ACHN (cell line): Measurements from ENCODE around the gene LRRC4C.

Experiments
- DNase-seq: peaks from one replicate; pipeline ENCODE4 v3.0.0-alpha.2; 2015
- in situ Hi-C: cut with HindIII; loops from 2 replicates; pipeline ENCODE4 v1.10.0; 2017; ENCODE audit warnings: low sequenced_read_pairs, low pct_ligation_motif_present, low pct_unique_long_range_greater_than_20kb

The LRRC4C gene

DNA sequence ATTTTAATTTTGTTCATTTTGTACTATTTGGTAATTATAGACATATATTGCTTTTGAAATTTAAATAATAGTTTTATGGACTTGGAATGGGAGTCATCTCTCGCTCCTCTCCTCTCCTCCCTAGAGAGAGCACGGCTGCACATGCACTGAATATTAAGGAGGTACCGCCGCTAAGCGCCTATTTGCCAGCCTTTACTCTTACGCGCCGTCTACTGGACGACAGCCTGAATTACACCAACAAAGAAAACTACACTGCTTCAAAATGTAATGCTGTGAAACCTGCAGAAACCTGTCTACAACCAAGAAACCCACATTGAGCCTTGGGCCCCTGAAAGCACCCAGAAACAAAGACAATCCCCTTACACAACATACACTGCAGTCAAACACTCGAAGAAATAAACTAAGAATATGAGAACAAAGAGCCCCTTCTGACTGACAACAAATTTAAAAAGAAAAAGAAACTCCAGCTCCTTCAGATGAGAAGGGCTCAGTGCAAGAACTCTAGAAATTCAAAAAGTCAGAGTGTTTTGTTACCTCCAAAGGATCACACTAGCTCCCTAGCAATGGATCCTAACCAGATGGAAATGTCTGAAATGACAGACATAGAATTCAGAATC is 737.2 kb downstream of the LRRC4C start:
- in situ Hi-C loops = no loop called here

GRCh38 chr11:40716344-40717130 is 742.9 kb downstream of the LRRC4C start:
- DNase-seq = no peak
- in situ Hi-C loops = no loop called here

More for the DNA sequence above, 737.2 kb downstream of the LRRC4C start:
- DNase-seq = peak; percentile 4

DNA sequence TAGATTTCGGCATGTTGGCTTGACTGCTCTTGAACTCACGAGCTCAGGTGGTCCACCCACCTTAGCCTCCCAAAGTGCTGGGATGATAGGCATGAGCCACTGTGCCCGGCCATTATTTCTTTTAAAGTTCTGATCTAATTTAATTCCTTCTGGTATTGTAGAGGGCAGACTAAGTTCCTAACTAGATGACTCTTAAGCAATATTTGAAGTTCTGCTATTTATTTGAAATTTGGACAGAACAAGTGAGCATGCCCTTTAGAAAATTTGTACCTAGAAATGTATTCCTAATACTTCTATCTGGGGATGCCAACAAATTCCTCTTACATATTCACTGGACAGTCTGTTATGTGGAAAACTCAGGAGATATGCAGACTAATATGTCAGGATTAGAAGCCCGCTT is 746.4 kb downstream of the LRRC4C start:
- no peak for DNase-seq
- in situ Hi-C loops = no loop called here

- in situ Hi-C loops = no loop called here
- DNase-seq = no peak
These were observed 758.4 kb downstream of the LRRC4C start for GRCh38 chr11:40701027-40701426.

DNA sequence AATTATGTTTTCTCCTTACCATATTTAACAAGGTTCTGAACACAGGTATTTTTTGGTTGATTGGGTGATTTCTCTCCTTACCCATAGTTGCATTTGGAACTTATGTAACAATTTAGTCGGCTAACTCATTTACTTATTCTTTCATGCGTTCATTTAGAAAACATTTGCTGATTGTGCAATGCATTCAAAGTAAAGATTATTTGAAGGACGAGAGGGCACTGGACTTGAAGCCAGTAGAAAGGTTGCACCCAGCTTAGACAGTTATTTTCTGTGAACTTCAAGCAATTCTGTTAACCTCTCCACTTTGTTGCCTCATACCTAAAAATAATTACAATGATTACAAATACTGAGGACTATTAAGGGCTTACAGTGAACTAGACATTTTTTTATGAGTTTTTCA is 769.6 kb downstream of the LRRC4C start:
- in situ Hi-C loops = no loop called here
- no peak for DNase-seq

DNA sequence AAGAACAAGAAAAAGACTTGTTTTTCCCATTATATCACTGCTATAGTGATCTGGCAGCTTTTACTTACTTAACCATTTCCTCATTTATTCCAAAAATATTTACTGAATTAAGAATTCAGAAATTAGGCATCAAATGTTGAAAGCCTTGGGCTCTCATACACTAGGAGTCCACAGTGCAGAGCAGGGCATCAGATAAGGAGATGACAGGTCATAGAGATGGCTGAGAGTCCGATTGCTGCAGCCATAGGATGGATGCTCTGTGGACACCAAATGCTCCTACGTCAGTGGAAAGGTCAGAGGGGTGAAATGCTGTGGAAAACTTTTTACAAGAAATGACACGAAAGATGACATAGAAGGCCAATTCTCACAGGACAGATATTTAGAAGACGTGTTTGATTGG is 771.1 kb downstream of the LRRC4C start:
- in situ Hi-C loops = no loop called here
- DNase-seq = no peak

DNA sequence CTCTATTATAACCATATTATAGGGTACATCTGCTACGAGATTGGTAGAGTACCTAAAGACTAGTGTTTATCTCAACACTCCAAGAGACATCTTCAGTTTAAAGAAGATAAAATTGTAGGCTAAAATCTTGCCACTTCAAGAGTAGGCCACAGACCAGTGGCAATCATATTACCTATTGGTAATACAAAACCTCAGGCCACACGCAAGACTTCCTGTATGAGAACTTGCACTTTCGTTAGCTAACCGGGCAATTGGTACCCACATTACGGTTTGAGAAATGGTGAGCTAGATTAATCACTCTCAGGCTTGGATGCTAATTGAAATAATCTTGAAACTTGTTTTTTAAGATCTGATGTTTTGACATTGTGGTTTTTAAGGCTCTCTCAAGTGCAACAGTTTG is 772.7 kb downstream of the LRRC4C start:
- DNase-seq = no peak
- in situ Hi-C loops = no loop called here

DNA sequence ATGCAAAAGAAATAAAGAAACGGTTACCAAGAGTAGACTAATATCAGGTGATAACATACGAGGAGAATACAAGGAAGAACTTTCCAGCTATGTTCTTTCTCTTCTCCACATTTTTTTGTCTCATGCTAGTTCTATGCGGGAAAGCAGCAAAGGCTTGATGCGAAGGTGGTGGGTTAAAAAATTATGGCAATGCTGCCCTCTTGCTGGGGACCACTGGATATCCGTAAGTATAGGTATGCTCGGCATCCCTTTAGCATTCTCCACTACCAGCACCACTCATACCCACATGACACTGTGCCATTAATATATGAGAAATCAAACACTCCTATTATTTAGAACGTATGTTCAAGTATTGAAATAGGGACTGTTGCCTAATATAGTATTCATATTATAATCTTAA is 776.4 kb downstream of the LRRC4C start:
- in situ Hi-C loops = no loop called here
- DNase-seq = no peak

GRCh38 chr11:40679276-40679675 is 780.2 kb downstream of the LRRC4C start:
- in situ Hi-C loops = no loop called here
- DNase-seq = no peak

DNA sequence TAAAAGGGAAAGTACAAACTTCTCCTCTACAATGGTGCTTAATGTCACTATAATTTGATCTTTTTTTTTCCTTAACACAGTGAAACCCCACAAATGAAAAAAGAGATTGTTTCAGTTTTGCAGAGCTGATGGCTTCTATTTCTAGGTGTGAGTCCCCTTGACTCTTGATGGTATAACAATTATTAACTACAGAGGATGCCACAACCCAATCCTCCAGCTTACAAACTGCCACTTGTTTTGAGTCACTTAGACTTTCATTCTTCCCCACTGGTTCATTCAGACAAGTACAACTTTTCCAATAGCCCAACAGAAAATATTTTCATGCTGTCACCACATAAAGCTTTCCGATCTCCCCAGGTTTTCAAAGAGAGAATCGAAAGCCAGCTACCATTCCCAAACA is 812.2 kb downstream of the LRRC4C start:
- in situ Hi-C loops = no loop called here
- DNase-seq = peak; percentile 10

- in situ Hi-C loops = no loop called here
- no peak for DNase-seq
These were observed 817.2 kb downstream of the LRRC4C start for GRCh38 chr11:40642284-40642683.

- in situ Hi-C loops = no loop called here
These were observed 839.8 kb downstream of the LRRC4C start for GRCh38 chr11:40619654-40620053.

DNA sequence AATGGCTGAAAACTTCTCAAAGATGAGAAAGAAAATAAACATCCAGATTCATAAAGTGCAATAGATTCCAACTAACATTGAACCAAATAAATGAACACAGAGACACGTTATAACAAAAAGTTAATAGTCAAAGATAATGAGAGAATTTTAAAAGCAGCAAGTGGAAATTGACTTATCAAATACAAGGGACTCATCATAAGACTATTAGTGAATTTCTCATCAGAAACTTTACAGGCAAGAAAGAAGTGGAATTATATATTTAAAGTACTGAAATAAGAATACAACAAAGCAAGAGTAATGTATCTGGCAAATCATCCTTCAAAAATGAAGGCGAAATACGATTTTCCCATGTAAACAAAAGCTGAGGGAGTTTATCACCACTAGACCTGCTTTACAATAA is 852.7 kb downstream of the LRRC4C start:
- DNase-seq = no peak
- in situ Hi-C loops = no loop called here

More at GRCh38 chr11:40619654-40620053, 839.8 kb downstream of the LRRC4C start:
- no peak for DNase-seq

DNA sequence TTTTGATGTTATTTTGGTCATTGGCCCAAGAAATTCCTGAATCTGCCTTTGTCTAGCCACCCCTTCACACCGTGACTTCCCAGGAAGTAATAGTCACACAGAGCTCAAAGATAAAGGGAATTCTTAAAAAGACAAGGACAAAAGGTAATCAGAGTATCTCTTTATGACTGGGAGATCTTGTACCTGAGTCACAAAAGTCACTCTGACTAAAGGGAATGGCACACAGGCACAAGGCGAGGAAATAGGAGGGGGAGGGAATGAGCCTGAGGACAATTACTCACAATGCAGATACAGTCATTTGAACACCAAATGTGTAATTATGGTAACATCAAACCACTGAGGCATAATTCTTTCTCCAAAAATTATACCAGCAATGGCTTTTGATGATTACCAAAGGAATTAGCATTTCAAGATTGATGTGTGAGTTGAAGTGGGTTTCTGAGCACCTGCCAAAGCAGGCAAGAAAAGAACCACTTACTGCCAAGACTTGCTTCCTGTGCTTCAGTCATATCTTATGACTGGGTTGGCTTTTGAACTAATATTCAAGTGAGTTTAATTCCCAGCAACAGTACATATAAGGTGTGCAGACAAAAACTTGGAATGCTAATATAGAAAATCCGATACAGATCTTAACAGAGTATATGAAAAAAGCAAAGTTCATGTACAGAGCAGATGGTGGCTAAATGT is 856.4 kb downstream of the LRRC4C start:
- in situ Hi-C loops = no loop called here
- no peak for DNase-seq

GRCh38 chr11:40597546-40598113 is 861.8 kb downstream of the LRRC4C start:
- DNase-seq = no peak
- in situ Hi-C loops = no loop called here

DNA sequence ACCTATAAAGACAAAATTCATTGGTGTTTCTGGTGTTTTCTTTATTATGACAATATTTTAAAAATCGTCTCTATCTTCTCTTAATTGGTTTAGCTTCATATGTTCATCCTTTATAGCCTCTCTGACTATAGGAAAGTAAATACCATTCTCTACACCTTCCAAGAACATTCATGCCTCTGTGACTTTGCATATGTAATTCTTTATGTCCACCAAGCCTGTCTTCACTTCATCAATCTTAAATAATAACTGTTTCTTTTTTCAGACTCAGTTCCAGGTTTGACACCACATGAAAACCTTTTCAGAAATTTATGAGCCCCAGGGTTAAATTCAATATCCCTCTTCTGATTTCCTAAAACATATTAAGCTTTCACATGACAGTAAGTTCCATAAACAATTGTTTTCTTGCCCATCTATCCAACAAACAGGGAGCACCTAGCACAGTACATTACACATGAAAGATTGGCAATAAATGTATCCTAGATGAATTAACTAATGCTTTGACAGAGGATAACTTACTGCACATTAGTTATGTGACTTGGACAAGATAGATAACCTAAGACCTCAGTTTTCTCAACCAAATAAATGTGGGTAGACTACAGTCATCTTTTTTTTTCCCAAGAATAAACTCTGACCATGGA is 886.1 kb downstream of the LRRC4C start:
- no peak for DNase-seq
- in situ Hi-C loops = no loop called here

- in situ Hi-C loops = no loop called here
- no peak for DNase-seq
These were observed 889.4 kb downstream of the LRRC4C start for GRCh38 chr11:40569947-40570531.

DNA sequence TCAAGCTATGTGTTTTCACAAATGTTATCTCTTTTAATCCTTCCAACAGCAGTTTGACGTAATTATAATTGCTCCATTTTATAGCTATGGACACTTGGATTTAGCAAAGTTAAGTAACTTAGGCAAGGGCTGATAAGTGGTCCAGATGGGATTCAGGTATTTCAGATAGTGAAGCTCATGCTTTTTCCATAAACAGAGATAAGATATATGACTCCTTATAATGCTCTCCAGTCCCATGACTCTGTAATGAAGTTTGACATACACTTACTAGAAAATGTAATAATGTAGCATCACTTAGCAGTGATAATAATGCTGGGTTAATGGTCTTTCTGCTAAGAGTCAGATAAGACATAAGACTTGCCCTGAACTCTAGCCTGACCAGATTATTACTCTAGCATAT is 892.1 kb downstream of the LRRC4C start:
- in situ Hi-C loops = no loop called here

GRCh38 chr11:40544162-40544561 is 915.3 kb downstream of the LRRC4C start:
- in situ Hi-C loops = no loop called here
- DNase-seq = no peak

More for the DNA sequence above, 892.1 kb downstream of the LRRC4C start:
- no peak for DNase-seq
